ENCODE results near the gene OVAAL.

OVAAL gene

DNA sequence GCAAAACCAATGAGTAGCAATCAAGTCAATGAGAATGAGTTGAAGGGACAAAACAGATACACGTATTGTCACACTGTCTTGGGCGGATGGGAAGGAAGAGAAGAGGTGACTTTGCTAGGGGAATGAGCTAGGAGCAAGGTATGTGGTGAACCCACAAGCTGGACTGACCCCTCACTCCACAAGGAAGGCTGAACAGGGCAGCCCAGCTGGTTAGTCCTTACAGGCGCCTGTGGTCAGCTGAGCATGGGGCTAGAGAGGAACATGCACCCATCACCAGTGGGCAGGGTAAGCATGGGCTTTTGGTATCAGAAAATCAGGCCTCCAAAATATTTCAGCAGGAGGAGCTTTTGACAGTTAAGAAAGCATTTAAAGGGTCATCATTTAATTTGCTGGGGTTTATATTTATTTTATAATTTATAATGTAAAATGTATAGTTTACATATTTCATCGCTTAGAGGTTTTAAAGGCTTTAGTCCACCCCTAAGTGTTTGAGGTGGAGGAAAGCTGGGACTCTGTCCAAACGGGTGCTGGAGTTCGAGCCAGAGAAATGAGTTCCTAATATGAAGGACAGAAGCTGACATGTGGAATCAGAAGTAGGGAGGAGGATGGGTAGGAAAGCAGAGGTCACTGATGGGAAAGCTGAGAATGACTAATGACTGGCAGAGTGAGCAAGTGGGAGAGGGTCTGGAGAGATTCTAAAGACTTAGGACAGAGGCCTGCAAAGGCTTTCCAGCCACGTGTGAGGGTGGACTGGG is 34.4 kb upstream of the OVAAL start:
- no peak overlapping the region for H3K4me3 ChIP-seq
- TF ChIP-seq EZH2 (IDR thresholded peaks at IDR 0.05) (no peak), FOXP2 (optimal IDR thresholded peaks at IDR 0.05; ENCODE audit: control extremely low read depth, extremely low read length, insufficient read depth) (no peak), POLR2AphosphoS5 (IDR thresholded peaks at IDR 0.05; ENCODE audit: borderline replicate concordance, low read depth, low read length) (no peak)
- no peak overlapping the region for H3K9ac ChIP-seq (ENCODE audit: insufficient read length)
- no peaks in the 10 kb centered on the region for H3K36me3 ChIP-seq (ENCODE audit: insufficient read depth, low read length)
- H3K9me3 ChIP-seq (ENCODE audit: low read depth, low read length) = no peaks in the 10 kb centered on the region
- no peak for DNase-seq (ENCODE audit: low read depth, low spot score)
- H3K27ac ChIP-seq = no peak overlapping the region

DNA sequence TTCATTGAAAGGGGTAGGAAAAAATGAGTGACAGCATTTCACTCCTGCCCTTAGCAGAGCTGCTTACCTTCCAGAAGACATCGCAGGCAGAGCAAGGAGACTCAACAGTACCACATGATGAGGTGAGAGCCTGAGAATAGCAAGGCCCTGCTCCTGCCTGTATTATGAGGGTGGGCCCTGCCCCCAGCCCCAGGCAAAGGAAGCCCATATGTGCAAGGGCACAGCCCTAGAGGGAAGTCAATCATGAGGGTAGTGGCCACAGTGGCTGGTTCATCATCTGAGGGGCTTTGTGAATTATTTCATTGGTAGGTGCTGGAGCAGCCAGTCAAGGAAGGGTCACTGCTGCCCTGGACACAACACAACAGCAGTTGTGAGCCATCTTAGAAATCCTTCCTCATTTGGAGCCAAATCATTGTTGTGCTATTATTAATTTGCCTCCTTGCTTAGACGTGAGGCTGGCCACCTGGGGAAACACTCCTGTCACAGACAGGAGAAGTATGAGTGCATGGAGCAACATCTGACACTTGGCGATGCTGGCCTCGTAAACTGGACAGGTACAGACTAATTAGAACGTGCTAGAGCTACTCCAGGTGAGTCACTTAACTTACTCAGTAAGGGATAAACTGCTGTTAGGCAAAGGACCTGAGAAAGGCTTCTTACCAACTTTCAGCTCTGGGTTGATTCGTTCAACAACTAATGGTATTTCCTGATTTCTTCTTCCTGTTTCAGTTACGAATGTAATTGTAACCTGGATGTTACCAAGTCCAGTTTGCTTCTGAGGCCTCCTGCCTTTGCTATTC is 33.6 kb upstream of the OVAAL start:
- Histone ChIP-seq H3K9ac (ENCODE audit: insufficient read length) (no peak overlapping the region), H3K4me3 (no peak overlapping the region), H3K36me3 (ENCODE audit: insufficient read depth, low read length) (no peaks in the 10 kb centered on the region), H3K9me3 (ENCODE audit: low read depth, low read length) (no peaks in the 10 kb centered on the region), H3K27ac (no peak overlapping the region)
- no peak for DNase-seq (ENCODE audit: low read depth, low spot score)
- TF ChIP-seq FOXP2 (optimal IDR thresholded peaks at IDR 0.05; ENCODE audit: control extremely low read depth, extremely low read length, insufficient read depth) (no peak), EZH2 (IDR thresholded peaks at IDR 0.05) (no peak), POLR2AphosphoS5 (IDR thresholded peaks at IDR 0.05; ENCODE audit: borderline replicate concordance, low read depth, low read length) (no peak)

DNA sequence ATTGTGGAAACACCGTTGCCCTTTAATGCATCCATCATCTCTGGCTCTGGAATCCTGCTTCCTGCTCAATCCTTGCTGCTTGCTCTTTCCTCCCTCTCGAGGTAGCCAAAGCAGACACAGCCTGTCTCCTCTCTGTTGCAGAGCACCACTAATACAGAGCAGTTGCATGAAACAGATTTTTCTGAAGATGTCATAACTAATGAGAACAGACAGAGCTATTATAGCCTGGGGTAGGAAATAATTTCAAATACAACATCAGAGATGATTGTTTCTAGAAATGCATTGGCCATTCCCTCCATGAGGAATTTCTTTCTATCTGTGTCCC is 33.1 kb upstream of the OVAAL start:
- H3K36me3 ChIP-seq (ENCODE audit: insufficient read depth, low read length) = no peaks in the 10 kb centered on the region
- no peak for DNase-seq (ENCODE audit: low read depth, low spot score)
- TF ChIP-seq FOXP2 (optimal IDR thresholded peaks at IDR 0.05; ENCODE audit: control extremely low read depth, extremely low read length, insufficient read depth) (no peak), EZH2 (IDR thresholded peaks at IDR 0.05) (no peak), POLR2AphosphoS5 (IDR thresholded peaks at IDR 0.05; ENCODE audit: borderline replicate concordance, low read depth, low read length) (no peak)
- no peak overlapping the region for H3K27ac ChIP-seq
- H3K4me3 ChIP-seq = no peak overlapping the region
- no peaks in the 10 kb centered on the region for H3K9me3 ChIP-seq (ENCODE audit: low read depth, low read length)
- no peak overlapping the region for H3K9ac ChIP-seq (ENCODE audit: insufficient read length)

DNA sequence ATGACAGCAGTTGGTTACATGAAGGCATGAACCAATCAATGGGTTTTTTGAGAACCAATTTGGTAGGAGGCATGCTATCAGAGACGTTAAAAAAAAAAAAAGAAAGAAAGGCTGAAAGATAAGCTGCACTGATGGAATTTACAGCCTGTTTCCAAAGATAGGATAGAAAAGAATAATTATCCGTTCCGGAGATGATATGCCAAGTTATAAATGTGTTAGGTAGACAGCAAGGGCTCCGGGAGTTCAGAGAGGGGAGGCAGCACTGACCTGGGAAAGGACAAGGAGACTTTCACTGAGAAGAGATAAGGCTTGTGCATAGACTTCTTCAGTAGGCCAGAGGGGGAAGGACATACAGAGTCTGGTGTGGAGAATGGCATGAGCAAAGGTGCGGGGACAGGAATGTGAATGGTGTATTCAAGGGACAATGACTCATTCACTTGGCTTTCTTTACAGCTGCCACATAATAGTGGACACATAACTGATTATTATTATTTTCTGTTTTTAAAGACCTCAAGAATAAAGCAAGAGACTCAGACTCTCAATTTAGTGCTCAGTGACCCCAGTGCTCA is 31.6 kb upstream of the OVAAL start:
- Histone ChIP-seq H3K9ac (ENCODE audit: insufficient read length) (no peak overlapping the region), H3K36me3 (ENCODE audit: insufficient read depth, low read length) (no peaks in the 10 kb centered on the region), H3K27ac (no peak overlapping the region), H3K9me3 (ENCODE audit: low read depth, low read length) (no peaks in the 10 kb centered on the region), H3K4me3 (no peak overlapping the region)
- TF ChIP-seq FOXP2 (optimal IDR thresholded peaks at IDR 0.05; ENCODE audit: control extremely low read depth, extremely low read length, insufficient read depth) (no peak), POLR2AphosphoS5 (IDR thresholded peaks at IDR 0.05; ENCODE audit: borderline replicate concordance, low read depth, low read length) (no peak), EZH2 (IDR thresholded peaks at IDR 0.05) (no peak)
- DNase-seq (ENCODE audit: low read depth, low spot score) = no peak

DNA sequence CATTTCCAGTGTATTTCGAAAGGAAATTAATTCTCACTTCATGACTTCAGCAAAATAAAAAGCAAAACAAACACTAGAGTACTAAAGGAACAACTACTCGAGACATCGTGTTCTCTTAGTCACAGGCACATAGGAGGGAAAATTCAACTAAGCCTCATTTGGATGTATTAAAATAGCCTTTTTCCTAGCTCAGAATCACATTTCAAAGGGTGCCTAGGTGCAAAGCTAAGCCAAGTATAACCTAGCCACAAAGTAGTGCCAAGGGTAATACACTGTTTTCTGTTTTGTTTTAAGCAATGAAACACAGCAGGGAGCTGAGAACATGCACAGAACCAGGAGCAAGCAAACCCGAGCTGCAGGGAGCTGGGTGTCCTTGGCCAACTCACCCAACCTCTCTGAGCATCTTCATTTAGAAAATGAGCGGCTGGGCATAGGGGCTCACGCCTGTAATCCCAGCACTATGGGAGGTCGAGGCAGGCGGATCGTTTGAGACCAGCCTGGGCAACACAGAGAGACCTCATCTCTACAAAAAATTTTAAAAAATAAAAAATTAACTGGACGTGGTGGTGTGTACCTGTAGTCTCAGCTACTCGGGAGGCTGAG is 29.8 kb upstream of the OVAAL start:
- Histone ChIP-seq H3K4me3 (no peak overlapping the region), H3K9ac (ENCODE audit: insufficient read length) (no peak overlapping the region), H3K36me3 (ENCODE audit: insufficient read depth, low read length) (no peaks in the 10 kb centered on the region), H3K27ac (no peak overlapping the region), H3K9me3 (ENCODE audit: low read depth, low read length) (no peaks in the 10 kb centered on the region)
- no peak for TF ChIP-seq POLR2AphosphoS5 (IDR thresholded peaks at IDR 0.05; ENCODE audit: borderline replicate concordance, low read depth, low read length)
- no peak for TF ChIP-seq FOXP2 (optimal IDR thresholded peaks at IDR 0.05; ENCODE audit: control extremely low read depth, extremely low read length, insufficient read depth)
- TF ChIP-seq EZH2 (IDR thresholded peaks at IDR 0.05) = no peak
- no peak for DNase-seq (ENCODE audit: low read depth, low spot score)

DNA sequence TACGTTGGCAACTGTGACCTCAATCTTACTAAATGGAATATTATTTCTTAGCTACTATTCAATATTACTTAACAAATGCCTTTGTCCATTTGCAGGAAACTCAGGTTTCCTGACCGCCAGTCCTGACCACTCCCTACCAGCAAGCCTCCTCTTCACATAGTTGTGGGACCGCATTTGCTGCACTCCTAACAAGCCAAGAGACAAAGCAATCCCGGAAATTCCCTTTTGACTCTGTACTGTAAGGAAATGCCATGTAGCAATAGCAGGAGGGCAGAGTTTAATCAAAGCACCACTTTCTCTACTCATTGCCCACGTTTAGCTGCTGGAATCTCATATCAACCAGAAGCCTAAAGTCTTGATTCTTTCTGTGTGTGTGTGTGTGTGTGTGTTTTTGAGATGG is 28.3 kb upstream of the OVAAL start:
- no peak for TF ChIP-seq POLR2AphosphoS5 (IDR thresholded peaks at IDR 0.05; ENCODE audit: borderline replicate concordance, low read depth, low read length)
- no peak for TF ChIP-seq FOXP2 (optimal IDR thresholded peaks at IDR 0.05; ENCODE audit: control extremely low read depth, extremely low read length, insufficient read depth)
- no peak for TF ChIP-seq EZH2 (IDR thresholded peaks at IDR 0.05)
- no peak overlapping the region for H3K9ac ChIP-seq (ENCODE audit: insufficient read length)
- H3K36me3 ChIP-seq (ENCODE audit: insufficient read depth, low read length) = no peaks in the 10 kb centered on the region
- no peak for DNase-seq (ENCODE audit: low read depth, low spot score)
- H3K9me3 ChIP-seq (ENCODE audit: low read depth, low read length) = no peaks in the 10 kb centered on the region
- no peak overlapping the region for H3K27ac ChIP-seq
- no peak overlapping the region for H3K4me3 ChIP-seq

DNA sequence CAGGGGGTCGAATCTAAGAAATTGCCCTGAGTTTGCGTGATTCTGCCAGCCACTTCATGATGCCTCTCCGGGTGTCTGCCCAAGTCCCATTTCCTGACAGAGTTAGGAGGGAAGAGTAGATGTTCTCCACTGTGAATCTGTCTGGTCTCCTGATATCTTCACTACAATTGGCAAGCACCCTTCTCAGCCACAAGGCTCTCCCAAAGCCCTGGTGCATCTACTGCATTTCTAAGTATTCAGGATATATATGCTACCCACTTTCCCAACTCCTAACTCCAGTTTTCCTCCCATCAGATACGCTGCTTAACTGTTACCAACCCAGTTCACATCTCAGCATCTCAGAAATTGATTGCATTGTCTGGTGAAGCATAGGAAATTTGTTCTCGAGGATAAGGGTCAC is 25.9 kb upstream of the OVAAL start:
- no peak overlapping the region for H3K9ac ChIP-seq (ENCODE audit: insufficient read length)
- TF ChIP-seq POLR2AphosphoS5 (IDR thresholded peaks at IDR 0.05; ENCODE audit: borderline replicate concordance, low read depth, low read length) (no peak), EZH2 (IDR thresholded peaks at IDR 0.05) (no peak), FOXP2 (optimal IDR thresholded peaks at IDR 0.05; ENCODE audit: control extremely low read depth, extremely low read length, insufficient read depth) (no peak)
- no peaks in the 10 kb centered on the region for H3K9me3 ChIP-seq (ENCODE audit: low read depth, low read length)
- DNase-seq (ENCODE audit: low read depth, low spot score) = no peak
- no peaks in the 10 kb centered on the region for H3K36me3 ChIP-seq (ENCODE audit: insufficient read depth, low read length)
- H3K4me3 ChIP-seq = no peak overlapping the region
- no peak overlapping the region for H3K27ac ChIP-seq

Measured in SK-N-MC (cell line).